GM12891 (cell line): ENCODE results near the gene SEPHS2.
"Not testable (repeated sequence)": the region's sequence is repeated elsewhere in the genome, so short reads cannot be mapped to it uniquely, and the experiment has no call there.

Experiments
- DNase-seq: peaks from one replicate; pipeline ENCODE4 v3.0.0; 2011; ENCODE audit warnings: low spot score; ENCODE audit not compliant: insufficient read length
- FAIRE-seq: peaks from 2 replicates; lab custom pipeline; 2011; peaks lifted over from hg19 to GRCh38; lab: Jason Lieb, UNC
- PAX5 ChIP-seq: IDR thresholded peaks from 2 replicates; pipeline ENCODE4 v1.6.1; 2011; ENCODE audit warnings: low read length, moderate library complexity, mild to moderate bottlenecking; ENCODE audit not compliant: insufficient read depth, severe bottlenecking
- POLR2A ChIP-seq: IDR thresholded peaks from 2 replicates; pipeline ENCODE4 v1.6.1; 2011; ENCODE audit warnings: low read depth, low read length, control low read depth
- POLR2AphosphoS5 ChIP-seq: IDR thresholded peaks from 2 replicates; pipeline ENCODE4 v1.6.1; 2011; ENCODE audit warnings: low read depth, low read length, control low read depth
- POU2F2 ChIP-seq: IDR thresholded peaks from 2 replicates; pipeline ENCODE4 v1.6.1; 2011; ENCODE audit warnings: low read depth, mild to moderate bottlenecking, control low read depth, low read length, moderate library complexity
- SPI1 ChIP-seq: IDR thresholded peaks from 2 replicates; pipeline ENCODE4 v1.6.1; 2011; ENCODE audit warnings: low read depth, low read length, control low read depth
- TAF1 ChIP-seq: IDR thresholded peaks from 2 replicates; pipeline ENCODE4 v1.6.1; 2011; ENCODE audit warnings: low read depth, low read length, control low read depth

Gene SEPHS2

DNA sequence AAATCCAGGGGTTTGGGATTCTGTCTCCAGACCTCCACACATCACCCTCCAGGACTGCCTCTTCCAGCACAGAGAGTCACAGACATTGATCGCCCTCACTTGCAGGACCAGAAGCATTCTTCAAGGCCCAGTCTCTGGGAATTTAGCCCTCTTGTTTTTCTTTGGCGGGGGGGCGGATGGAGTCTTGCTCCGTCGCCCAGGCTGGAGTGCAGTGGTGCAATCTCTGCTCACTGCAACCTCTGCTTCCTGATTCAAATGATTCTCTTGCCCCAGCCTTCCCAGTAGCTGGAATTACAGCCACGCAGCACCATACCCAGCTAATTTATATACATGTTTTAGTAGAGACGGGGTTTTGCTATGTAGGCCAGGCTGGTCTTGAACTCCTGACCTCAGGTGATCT is 18.4 kb upstream of the SEPHS2 start:
- DNase-seq (no peak), FAIRE-seq (no peak)
- TF ChIP-seq POLR2A = no peak
- no peak for TF ChIP-seq SPI1
- TF ChIP-seq POLR2AphosphoS5 = no peak
- no peak for TF ChIP-seq TAF1
- no peak for TF ChIP-seq PAX5

DNA sequence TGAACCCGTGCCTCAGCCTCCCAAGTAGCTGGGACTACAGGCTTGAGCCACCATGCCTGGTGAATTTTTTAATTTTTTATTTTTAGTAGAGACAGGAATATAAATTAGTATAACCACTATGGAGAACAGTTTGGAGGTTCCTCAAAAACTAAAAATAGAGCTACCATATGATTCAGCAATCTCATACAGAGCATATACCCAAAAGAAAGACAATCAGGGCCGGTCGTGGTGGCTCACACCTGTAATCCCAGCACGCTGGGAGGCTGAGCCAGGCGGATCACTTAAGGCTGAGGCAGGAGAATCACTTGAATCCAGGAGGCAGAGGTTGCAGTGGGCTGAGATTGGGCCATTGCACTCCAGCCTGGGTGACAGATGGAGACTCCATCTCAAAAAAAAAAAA is 15.8 kb upstream of the SEPHS2 start:
- DNase-seq, FAIRE-seq: not testable (repeated sequence)

DNA sequence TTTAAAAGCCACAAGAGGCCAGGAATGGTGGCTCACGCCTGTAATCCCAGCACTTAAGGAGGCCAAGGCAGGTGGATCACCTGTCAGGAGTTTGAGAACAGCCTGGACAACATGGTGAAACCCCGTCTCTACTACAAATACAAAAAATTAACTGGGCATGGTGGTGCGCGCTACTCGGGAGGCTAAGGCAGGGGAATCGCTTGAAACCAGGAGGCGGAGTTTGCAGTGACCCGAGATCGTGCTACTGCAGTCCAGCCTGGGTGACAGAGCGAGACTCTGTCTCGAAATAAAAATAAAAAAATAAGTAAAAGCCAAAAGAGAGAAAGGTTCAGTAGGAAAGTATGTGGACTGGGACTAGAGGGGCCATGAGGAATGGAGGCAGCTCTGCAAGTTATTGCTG is 13.8 kb upstream of the SEPHS2 start:
- TF ChIP-seq POLR2AphosphoS5 (no peak), SPI1 (no peak), PAX5 (no peak), POU2F2 (no peak), POLR2A (no peak), TAF1 (no peak)
- DNase-seq (no peak), FAIRE-seq (no peak)

DNA sequence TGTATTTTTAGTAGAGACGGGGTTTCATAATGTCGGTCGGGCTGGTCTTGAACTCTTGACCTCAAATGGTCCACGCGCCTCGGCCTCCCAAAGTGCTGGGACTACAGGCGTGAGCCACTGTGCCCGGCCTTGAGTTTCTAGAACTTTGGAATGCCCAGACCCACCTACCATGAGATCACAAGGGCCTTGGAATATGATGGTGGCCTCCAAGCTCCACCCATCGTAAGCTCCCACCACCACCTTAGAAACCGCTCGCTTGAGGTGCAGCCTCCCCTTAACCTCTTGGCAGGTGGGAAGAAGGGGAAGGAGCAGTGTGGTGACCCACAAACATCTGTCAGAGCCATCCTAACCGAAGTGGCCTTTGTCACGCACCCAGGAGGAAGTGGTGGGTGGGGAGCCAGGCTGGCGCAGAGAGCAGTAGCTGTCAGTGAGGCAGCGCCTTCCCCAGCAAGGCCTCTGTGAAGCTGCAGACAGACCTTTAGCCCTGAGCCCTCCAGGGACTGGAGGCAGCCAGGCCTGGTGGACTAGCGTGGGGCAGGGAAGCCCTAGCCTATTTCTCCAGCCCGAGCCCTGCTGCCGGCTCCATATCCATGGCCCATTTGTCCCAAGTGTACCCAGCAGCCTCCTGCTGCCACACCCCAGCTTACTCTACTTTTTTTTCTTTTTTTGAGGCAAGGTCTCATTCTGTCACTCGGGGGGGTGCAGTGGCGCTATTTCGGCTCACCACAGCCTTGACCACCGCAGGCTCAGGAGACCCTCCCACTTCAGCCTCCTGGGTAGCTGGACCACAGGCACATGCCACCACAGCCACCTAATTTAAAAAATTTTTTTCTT is 13.1 kb upstream of the SEPHS2 start:
- peak; percentile 98 for FAIRE-seq
- TF ChIP-seq POLR2AphosphoS5 = peak; percentile 94
- peak; percentile 78 for TF ChIP-seq SPI1
- TF ChIP-seq PAX5 = no peak
- TF ChIP-seq TAF1 = peak; percentile 86
- peak; percentile 94 for TF ChIP-seq POLR2A
- peak; percentile 96 for TF ChIP-seq POU2F2
- DNase-seq = peak; percentile 55

DNA sequence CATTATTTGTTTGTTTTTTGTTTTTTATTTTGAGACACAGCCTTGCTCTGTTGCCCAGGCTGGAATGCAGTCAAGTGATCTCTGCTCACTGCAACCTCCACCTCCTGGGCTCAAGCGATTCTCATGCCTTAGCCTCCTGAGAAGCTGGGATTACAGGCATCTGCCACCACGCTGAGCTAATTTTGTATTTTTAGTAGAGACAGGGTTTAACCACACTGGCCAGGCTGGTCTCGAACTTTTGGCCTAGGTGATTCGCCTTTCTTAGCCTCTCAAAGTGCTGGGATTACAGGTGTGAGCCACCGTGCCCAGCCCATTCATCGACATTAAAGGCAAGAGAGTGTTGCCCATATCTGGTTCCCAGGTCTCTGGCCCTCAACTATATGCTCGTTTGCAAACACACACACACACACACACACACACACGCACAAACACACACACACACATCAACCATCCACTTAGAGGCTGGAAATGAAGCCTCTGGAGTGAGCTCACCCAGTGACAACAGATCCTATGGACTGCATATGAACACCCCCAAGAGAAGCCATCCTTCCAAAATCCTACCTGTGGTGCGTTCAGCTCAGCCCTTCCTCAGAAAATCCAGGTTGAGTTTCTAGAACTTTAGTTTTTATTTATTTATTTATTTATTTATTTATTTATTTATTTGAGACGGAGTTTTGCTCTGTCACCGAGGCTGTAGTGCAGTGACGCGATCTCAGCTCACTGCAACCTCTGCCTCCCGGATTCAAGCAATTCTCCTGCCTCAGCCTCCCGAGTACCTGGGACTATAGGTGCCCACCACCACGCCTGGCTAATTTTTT is 12.3 kb upstream of the SEPHS2 start:
- DNase-seq (no peak), FAIRE-seq (no peak)
- TF ChIP-seq POU2F2 (no peak), POLR2AphosphoS5 (no peak)

DNA sequence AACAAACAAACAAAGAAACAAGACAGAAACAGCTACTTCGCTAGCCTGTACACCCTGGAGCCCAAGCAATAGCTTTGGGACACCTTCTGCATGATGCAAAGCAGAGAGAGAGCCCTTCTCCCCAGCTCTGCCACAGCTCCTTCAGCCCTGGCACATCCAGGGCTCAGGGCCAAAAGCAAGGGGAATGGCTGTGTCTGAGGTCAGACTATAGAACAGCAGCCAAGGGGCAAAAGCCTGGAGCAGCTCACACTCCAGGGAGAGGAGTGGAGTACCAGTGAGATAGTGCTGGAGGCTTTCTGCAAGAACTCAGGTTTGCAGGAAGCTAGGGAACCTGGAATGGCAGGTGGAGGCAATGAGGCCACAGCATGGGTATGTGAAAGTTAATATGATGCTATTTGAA is 11.6 kb upstream of the SEPHS2 start:
- no peak for TF ChIP-seq SPI1
- TF ChIP-seq POU2F2 = 0 out of 2 replicates have a peak, but pooled peaks have one; percentile 17
- TF ChIP-seq TAF1 = no peak
- TF ChIP-seq PAX5 = no peak
- TF ChIP-seq POLR2AphosphoS5 = no peak
- TF ChIP-seq POLR2A = no peak
- DNase-seq (no peak), FAIRE-seq (peak; percentile 5)

DNA sequence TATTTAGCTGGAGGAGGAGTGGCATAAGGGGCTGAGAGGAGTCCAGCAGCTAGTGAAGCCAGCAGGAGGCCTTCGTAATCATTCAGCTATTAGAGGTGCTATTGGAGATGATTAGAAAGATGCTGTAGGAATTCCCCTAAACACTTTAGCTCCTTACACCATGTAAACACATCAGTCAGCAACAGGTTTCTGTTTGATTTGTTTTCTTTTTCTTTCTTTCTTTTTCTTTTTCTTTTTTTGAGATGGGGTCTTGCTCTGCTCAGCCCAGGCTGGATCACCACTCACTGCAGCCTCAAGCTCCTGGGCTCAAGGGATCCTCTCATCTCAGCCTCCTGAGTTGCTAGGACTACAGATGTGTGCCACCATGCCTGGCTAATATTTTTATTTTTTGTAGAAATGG is 10.6 kb upstream of the SEPHS2 start:
- DNase-seq (no peak), FAIRE-seq (no peak)
- TF ChIP-seq PAX5 (no peak), POLR2AphosphoS5 (no peak), POLR2A (no peak), TAF1 (no peak), SPI1 (no peak), POU2F2 (no peak)

DNA sequence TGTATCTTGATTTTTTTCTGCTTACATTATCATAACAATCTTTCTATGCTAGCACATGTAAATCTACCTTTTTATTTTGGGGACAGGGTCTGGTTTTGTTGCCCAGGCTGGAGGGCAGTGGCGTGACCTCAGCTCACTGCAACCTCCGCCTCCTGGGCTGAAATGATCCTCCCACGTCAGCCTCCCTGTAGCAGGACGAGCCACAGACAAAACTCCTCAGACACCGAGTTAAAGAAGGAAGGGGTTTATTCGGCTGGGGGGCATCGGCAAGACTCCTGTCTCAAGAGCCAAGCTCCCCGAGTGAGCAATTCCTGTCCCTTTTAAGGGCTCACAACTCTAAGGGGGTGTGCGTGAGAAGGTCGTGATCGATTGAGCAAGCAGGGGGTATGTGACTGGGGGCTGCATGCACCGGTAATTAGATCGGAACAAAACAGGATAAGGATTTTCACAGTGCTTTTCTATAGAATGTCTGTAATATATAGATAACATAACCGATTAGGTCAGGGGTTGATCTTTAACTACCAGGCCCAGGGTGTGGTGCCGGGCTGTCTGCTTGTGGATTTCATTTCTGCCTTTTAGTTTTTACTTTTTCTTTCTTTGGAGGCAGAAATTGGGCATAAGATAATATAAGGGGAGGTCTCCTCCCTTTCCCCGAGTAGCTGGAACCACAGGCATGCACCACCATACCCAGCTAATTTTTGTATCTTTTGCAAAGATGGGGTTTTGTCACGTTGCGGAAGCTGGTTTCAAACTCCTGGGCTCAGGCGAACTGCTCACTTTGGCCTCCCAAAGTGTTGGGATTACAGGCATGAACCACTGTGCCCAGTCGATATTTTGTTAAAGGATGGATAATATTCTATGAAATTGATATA is 7.3 kb upstream of the SEPHS2 start:
- not testable (repeated sequence) for DNase-seq, FAIRE-seq

DNA sequence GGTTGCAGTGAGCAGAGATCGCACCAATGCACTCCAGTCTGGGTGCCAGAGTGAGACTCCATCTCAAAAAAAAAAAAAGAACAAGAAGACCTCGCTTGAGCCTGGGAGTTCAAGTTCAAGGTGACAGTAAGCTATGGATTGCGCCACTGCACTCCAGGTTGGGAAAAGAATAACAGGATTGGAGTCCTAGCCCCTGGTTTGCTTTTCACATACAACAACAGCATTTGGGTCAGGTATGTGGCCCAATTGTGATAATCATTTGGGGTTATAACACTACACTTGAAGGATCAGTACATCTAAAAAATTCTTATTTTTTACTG is 3.4 kb upstream of the SEPHS2 start:
- FAIRE-seq (no peak), DNase-seq (no peak)
- no peak for TF ChIP-seq POU2F2
- no peak for TF ChIP-seq POLR2A
- TF ChIP-seq SPI1 = no peak
- TF ChIP-seq TAF1 = no peak
- no peak for TF ChIP-seq POLR2AphosphoS5
- no peak for TF ChIP-seq PAX5
